ENCODE results near the gene AGRP.

AGRP gene

GRCh38 chr16:67445126-67445426 lies 38.3 kb downstream of the AGRP start:
- no peak for DNase-seq

- DNase-seq, result no peak
Measured at GRCh38 chr16:67444259-67445125, 38.9 kb downstream of the AGRP start.

GRCh38 chr16:67443265-67443664 lies 40.1 kb downstream of the AGRP start:
- no peak for DNase-seq

- DNase-seq, result no peak
Measured at GRCh38 chr16:67442581-67443255, 40.6 kb downstream of the AGRP start.

GRCh38 chr16:67441907-67442306 lies 41.4 kb downstream of the AGRP start:
- DNase-seq, result no peak

GRCh38 chr16:67441271-67441753 lies 42.0 kb downstream of the AGRP start:
- no peak for DNase-seq

GRCh38 chr16:67438824-67439393 lies 44.4 kb downstream of the AGRP start:
- no peak for DNase-seq

GRCh38 chr16:67438098-67438791 lies 45.1 kb downstream of the AGRP start:
- DNase-seq, result no peak

- DNase-seq, result no peak
Measured at GRCh38 chr16:67437513-67437912, 45.8 kb downstream of the AGRP start.

GRCh38 chr16:67436640-67437193 lies 46.6 kb downstream of the AGRP start:
- no peak for DNase-seq

GRCh38 chr16:67435758-67436164 lies 47.6 kb downstream of the AGRP start:
- DNase-seq, result no peak

GRCh38 chr16:67433131-67433719 lies 50.1 kb downstream of the AGRP start:
- no peak for DNase-seq
